ENCODE measurements around the gene COLEC12. TPM values are rescaled to one million over a fixed set of nuclear protein-coding genes. Genes with fewer than 3 reads are reported as not detected.

COLEC12 gene
- polyA plus RNA-seq, 1 donor (not counting 4 experiments of a cell fraction or from before 2014, with no cell fraction given) = not detected

DNA sequence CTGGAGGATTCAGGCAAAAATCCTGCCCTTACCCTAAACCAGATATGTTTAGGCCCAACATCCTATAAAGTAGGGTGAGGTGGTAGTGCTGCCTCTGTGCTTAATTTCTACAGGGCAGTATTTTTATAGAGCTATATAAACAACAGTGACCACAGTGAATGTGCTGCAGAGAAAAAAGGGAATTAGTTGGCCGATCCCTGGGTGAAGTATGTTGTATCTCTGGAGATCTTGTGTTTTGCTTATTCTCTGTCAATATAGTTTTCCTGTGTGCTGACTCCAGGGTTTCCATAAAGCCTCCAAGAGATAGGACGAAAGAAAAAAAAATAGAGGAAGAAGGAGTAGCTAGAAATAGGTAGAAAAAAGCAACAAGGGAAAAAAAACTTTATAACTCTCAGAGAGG is 143.7 kb downstream of the COLEC12 start:
- Histone ChIP-seq H3K9ac (ENCODE audit: control insufficient read depth, extremely low read depth, insufficient read depth, low read length) (no peak overlapping the region), H3K4me1 (ENCODE audit: control insufficient read depth, extremely low read depth, insufficient read depth, low read length) (no peaks in the 10 kb centered on the region), H3K9me3 (ENCODE audit: control insufficient read depth, low read depth, low read length) (no peaks in the 10 kb centered on the region), H3K4me2 (ENCODE audit: control insufficient read depth, extremely low read depth, insufficient read depth, low read depth, low read length) (no peak overlapping the region), H3K27ac (ENCODE audit: control insufficient read depth, insufficient read depth, low read length) (no peak overlapping the region), H4K20me1 (ENCODE audit: control insufficient read depth, extremely low read depth, insufficient read depth, low read length) (no peaks in the 10 kb centered on the region), H3K36me3 (ENCODE audit: control insufficient read depth in 2 of 2, extremely low read depth in 1 of 2, insufficient read depth in 2 of 2, low read length in 2 of 2) (no peaks in the 10 kb centered on the region), H3K79me2 (ENCODE audit: control insufficient read depth, insufficient read depth, low read length) (no peaks in the 10 kb centered on the region), H3K9me1 (ENCODE audit: control insufficient read depth, extremely low read depth, insufficient read depth, low read length) (no peaks in the 10 kb centered on the region), H2AFZ (ENCODE audit: control insufficient read depth, low read length) (no peak overlapping the region), H3K4me3 (ENCODE audit: control insufficient read depth in 2 of 3, extremely low read depth in 1 of 3, insufficient read depth in 2 of 3, low read depth in 1 of 3, low read length in 3 of 3) (no peak overlapping the region), H3K27me3 (ENCODE audit: control insufficient read depth, extremely low read depth, insufficient read depth, low read length) (no peaks in the 10 kb centered on the region)
- TF ChIP-seq CTCF (optimal IDR thresholded peaks at IDR 0.05 in 1 of 3, IDR thresholded peaks at IDR 0.05 in 1 of 3, conservative IDR thresholded peaks at IDR 0.05 in 1 of 3; ENCODE audit: extremely low read depth in 1 of 3, insufficient read depth in 2 of 3, low read length in 3 of 3) (no peak), EZH2 (IDR thresholded peaks at IDR 0.05; ENCODE audit: low read length) (no peak)
- DNase-seq (ENCODE audit: low read depth, low spot score) (no peak), FAIRE-seq (no peak)
- dilution Hi-C loops (cut with MboI; ENCODE audit: extremely low pct_ligation_motif_present, low sequenced_read_pairs) = no loop called here

GRCh38 chr18:355678-356077 is 144.8 kb downstream of the COLEC12 start:
- Histone ChIP-seq H3K9ac (ENCODE audit: control insufficient read depth, extremely low read depth, insufficient read depth, low read length) (no peak overlapping the region), H3K9me3 (ENCODE audit: control insufficient read depth, low read depth, low read length) (no peaks in the 10 kb centered on the region), H3K27ac (ENCODE audit: control insufficient read depth, insufficient read depth, low read length) (no peak overlapping the region), H3K4me3 (ENCODE audit: control insufficient read depth in 2 of 3, extremely low read depth in 1 of 3, insufficient read depth in 2 of 3, low read depth in 1 of 3, low read length in 3 of 3) (no peak overlapping the region), H3K36me3 (ENCODE audit: control insufficient read depth in 2 of 2, extremely low read depth in 1 of 2, insufficient read depth in 2 of 2, low read length in 2 of 2) (no peaks in the 10 kb centered on the region), H3K4me1 (ENCODE audit: control insufficient read depth, extremely low read depth, insufficient read depth, low read length) (no peaks in the 10 kb centered on the region), H4K20me1 (ENCODE audit: control insufficient read depth, extremely low read depth, insufficient read depth, low read length) (no peaks in the 10 kb centered on the region), H3K4me2 (ENCODE audit: control insufficient read depth, extremely low read depth, insufficient read depth, low read depth, low read length) (no peak overlapping the region), H3K79me2 (ENCODE audit: control insufficient read depth, insufficient read depth, low read length) (no peaks in the 10 kb centered on the region), H3K27me3 (ENCODE audit: control insufficient read depth, extremely low read depth, insufficient read depth, low read length) (no peaks in the 10 kb centered on the region), H3K9me1 (ENCODE audit: control insufficient read depth, extremely low read depth, insufficient read depth, low read length) (no peaks in the 10 kb centered on the region), H2AFZ (ENCODE audit: control insufficient read depth, low read length) (no peak overlapping the region)
- FAIRE-seq (no peak), DNase-seq (ENCODE audit: low read depth, low spot score) (no peak)
- dilution Hi-C loops (cut with MboI; ENCODE audit: extremely low pct_ligation_motif_present, low sequenced_read_pairs) = no loop called here
- TF ChIP-seq CTCF (optimal IDR thresholded peaks at IDR 0.05 in 1 of 3, IDR thresholded peaks at IDR 0.05 in 1 of 3, conservative IDR thresholded peaks at IDR 0.05 in 1 of 3; ENCODE audit: extremely low read depth in 1 of 3, insufficient read depth in 2 of 3, low read length in 3 of 3) (no peak), EZH2 (IDR thresholded peaks at IDR 0.05; ENCODE audit: low read length) (no peak)

All from keratinocyte (primary cell).